ENCODE results near the gene MICAL2. TPM values are rescaled to one million over a fixed set of nuclear protein-coding genes. Genes with fewer than 3 reads are reported as not detected.
A peak's percentile ranks its signal among the peaks of the same experiment; 100 is the strongest.

Gene MICAL2
- total and polyA plus RNA-seq, 2 of the 13 experiments (the other 11 are each of a cell fraction or from before 2014, with no cell fraction given), result 0.78 to 1.1 TPM

GRCh38 chr11:12085371-12086251 is 24.8 kb upstream of the MICAL2 start (continued):
- peak; percentile 53 for TF ChIP-seq ARID5B (CRISPR knock-in tag; IDR thresholded peaks at IDR 0.05)
- TF ChIP-seq CBX5 (CRISPR knock-in tag; IDR thresholded peaks at IDR 0.05; ENCODE audit: borderline replicate concordance), result no peak
- peak; percentile 26; the same call in 1 of the 2 replicates for TF ChIP-seq RARA (CRISPR knock-in tag; IDR thresholded peaks at IDR 0.05)
- TF ChIP-seq SRSF4 (IDR thresholded peaks at IDR 0.05; ENCODE audit: low read depth, low read length, poor library complexity, severe bottlenecking), result no peak
- TF ChIP-seq, protein P1, sequence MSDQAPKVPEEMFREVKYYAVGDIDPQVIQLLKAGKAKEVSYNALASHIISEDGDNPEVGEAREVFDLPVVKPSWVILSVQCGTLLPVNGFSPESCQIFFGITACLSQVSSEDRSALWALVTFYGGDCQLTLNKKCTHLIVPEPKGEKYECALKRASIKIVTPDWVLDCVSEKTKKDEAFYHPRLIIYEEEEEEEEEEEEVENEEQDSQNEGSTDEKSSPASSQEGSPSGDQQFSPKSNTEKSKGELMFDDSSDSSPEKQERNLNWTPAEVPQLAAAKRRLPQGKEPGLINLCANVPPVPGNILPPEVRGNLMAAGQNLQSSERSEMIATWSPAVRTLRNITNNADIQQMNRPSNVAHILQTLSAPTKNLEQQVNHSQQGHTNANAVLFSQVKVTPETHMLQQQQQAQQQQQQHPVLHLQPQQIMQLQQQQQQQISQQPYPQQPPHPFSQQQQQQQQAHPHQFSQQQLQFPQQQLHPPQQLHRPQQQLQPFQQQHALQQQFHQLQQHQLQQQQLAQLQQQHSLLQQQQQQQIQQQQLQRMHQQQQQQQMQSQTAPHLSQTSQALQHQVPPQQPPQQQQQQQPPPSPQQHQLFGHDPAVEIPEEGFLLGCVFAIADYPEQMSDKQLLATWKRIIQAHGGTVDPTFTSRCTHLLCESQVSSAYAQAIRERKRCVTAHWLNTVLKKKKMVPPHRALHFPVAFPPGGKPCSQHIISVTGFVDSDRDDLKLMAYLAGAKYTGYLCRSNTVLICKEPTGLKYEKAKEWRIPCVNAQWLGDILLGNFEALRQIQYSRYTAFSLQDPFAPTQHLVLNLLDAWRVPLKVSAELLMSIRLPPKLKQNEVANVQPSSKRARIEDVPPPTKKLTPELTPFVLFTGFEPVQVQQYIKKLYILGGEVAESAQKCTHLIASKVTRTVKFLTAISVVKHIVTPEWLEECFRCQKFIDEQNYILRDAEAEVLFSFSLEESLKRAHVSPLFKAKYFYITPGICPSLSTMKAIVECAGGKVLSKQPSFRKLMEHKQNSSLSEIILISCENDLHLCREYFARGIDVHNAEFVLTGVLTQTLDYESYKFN (CRISPR knock-in tag; conservative IDR thresholded peaks at IDR 0.05), result peak; percentile 63
- peak in 1 of 2 experiments; percentile 76; a peak in 2 of 4 replicates for TF ChIP-seq EP300 (IDR thresholded peaks at IDR 0.05; ENCODE audit: low read depth in 2 of 2, low read length in 2 of 2)
- TF ChIP-seq EP300 (CRISPR knock-in tag; IDR thresholded peaks at IDR 0.05; ENCODE audit: borderline replicate concordance), result no peak
- no peak for TF ChIP-seq ZNF800 (CRISPR knock-in tag; IDR thresholded peaks at IDR 0.05)
- TF ChIP-seq KLF12 (CRISPR knock-in tag; IDR thresholded peaks at IDR 0.05; ENCODE audit: borderline replicate concordance), result no peak
- no peak for TF ChIP-seq CENPT (CRISPR knock-in tag; IDR thresholded peaks at IDR 0.05; ENCODE audit: low read depth)
- no peak for TF ChIP-seq CBX1 (IDR thresholded peaks at IDR 0.05; ENCODE audit: low read depth)
- TF ChIP-seq NCOA5 (CRISPR knock-in tag; IDR thresholded peaks at IDR 0.05), result no peak
- TF ChIP-seq PHF5A (CRISPR knock-in tag; IDR thresholded peaks at IDR 0.05; ENCODE audit: low read depth, unreplicated experiment), result no peak
- peak; percentile 89 for TF ChIP-seq ZNF7 (CRISPR knock-in tag; IDR thresholded peaks at IDR 0.05)
- no peak for TF ChIP-seq FOXO1 (CRISPR knock-in tag; IDR thresholded peaks at IDR 0.05)
- TF ChIP-seq ISL2 (CRISPR knock-in tag; IDR thresholded peaks at IDR 0.05), result peak; percentile 43; the same call in 1 of the 2 replicates
- TF ChIP-seq RXRB (CRISPR knock-in tag; IDR thresholded peaks at IDR 0.05; ENCODE audit: borderline replicate concordance), result no peak
- TF ChIP-seq ZBTB44 (CRISPR knock-in tag; IDR thresholded peaks at IDR 0.05), result no peak
